Fibroblast of the aortic adventitia (primary cell): ENCODE data around the gene IGSF9B. TPM values are rescaled to one million over a fixed set of nuclear protein-coding genes. Genes with fewer than 3 reads are reported as not detected.
A peak's percentile ranks its signal among the peaks of the same experiment; 100 is the strongest.

Experiments used
- DNase-seq: peaks from one replicate; pipeline ENCODE4 v3.0.0-alpha.2; 2010; ENCODE audit warnings: low read depth
- H3K4me3 ChIP-seq: 2 replicates; pipeline ENCODE4 v1.5.1; 2011; ENCODE audit warnings: low read depth, mild to moderate bottlenecking, control low read depth, low read length, moderate library complexity
- total RNA-seq: library from RNA; depleted of rRNA; stranded (reverse); fragments of >200 nt; gene quantifications from 2 replicates; pipeline ENCODE4 v1.2.3, GENCODE V29; 2012; ENCODE audit warnings: low replicate concordance
- TF ChIP-seq, protein P1 (sequence below): IDR thresholded peaks from 2 replicates; pipeline ENCODE4 v1.5.1; 2011; ENCODE audit warnings: mild to moderate bottlenecking, low read length, control low read depth, inconsistent platforms; ENCODE audit not compliant: insufficient read depth

Gene IGSF9B
- total RNA-seq, 1 donor = 3.2 TPM

DNA sequence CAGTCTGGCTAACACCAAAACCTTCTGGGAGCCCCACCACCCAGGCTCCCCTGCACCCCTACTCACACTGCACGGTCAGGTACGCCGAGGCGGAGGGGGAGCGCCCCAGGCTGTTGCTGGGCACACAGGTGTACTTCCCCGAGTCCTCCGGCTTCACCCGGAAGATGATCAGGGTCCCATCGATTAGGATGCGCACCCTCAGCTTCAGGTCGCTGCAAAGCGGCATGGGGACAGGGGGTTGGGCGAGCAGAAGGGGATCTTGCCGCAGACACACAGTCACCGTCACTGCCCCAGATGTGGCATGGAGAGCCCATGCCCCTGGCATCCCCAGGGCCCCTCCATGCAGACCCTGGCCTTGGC lies 21.2 kb downstream of the IGSF9B start:
- no peak overlapping the region for H3K4me3 ChIP-seq
- DNase-seq = no peak
- TF ChIP-seq, protein P1, sequence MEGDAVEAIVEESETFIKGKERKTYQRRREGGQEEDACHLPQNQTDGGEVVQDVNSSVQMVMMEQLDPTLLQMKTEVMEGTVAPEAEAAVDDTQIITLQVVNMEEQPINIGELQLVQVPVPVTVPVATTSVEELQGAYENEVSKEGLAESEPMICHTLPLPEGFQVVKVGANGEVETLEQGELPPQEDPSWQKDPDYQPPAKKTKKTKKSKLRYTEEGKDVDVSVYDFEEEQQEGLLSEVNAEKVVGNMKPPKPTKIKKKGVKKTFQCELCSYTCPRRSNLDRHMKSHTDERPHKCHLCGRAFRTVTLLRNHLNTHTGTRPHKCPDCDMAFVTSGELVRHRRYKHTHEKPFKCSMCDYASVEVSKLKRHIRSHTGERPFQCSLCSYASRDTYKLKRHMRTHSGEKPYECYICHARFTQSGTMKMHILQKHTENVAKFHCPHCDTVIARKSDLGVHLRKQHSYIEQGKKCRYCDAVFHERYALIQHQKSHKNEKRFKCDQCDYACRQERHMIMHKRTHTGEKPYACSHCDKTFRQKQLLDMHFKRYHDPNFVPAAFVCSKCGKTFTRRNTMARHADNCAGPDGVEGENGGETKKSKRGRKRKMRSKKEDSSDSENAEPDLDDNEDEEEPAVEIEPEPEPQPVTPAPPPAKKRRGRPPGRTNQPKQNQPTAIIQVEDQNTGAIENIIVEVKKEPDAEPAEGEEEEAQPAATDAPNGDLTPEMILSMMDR = no peak

DNA sequence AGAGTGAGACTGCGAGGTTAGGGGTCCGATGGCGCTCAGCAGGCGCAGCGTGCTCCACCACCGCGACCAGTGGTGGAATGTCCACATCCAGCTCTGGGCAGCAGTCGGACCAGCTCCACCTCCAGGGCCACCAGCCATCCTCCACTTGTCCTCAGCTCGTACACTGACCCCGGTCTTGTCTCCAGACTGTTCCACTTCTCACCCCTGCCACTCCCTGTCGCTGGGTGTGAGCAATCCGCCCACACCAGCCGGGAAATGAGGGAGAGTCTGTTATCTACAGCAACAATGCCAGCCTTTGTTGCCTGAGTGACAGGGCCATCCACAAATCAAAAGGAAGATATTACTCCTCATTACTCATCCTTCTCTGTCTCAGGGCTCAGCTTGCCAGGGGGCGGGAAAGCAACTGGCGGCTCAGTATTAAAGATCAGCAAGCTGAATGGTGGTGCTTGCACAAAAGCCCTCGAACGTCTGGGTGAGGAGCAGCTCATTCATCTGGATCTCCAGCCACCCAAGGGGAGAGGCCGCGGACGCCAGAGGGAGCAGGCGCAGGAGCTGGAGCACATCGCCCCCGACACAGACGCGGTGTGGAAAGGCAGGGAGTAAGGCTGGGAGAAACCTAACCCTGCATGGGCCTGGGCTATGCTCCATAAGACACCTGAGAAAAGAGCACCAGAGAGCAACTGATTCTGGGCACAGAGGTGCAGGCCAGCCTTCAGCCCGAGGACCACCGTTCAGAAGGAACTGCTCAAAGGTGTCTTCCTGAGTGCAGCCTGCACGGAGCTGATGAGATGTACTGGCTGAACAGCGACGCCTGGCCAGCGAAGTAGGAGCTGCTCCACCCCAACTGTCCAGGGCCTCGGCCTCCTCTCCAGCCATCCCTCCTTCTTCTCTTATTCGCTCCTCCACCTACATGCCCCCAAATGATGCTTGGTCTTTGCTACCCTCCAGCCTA lies 21.9 kb downstream of the IGSF9B start:
- TF ChIP-seq, protein P1 = no peak
- peak; percentile 76 for DNase-seq
- no peak overlapping the region for H3K4me3 ChIP-seq

DNA sequence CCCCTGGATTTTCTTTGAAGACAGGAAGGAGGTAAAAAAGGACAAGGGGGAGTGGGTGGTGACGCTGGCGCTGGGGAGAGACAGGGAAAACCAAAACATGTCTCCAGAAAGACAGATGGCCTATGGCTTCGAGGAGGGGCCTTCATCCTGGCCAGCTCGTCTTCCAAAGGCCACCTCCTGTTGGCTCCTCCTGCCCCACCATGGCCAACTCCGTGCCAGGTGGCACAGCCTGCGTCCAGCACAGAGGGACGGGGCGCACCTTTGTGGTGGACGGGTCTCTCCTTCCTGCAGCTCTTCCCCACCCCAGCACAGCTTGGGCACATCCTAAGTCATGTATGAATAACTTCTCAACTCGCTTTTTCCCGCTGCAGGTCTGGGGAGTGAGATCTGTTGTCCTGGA lies 22.7 kb downstream of the IGSF9B start:
- H3K4me3 ChIP-seq = no peak overlapping the region
- DNase-seq = no peak
- TF ChIP-seq, protein P1 = no peak

DNA sequence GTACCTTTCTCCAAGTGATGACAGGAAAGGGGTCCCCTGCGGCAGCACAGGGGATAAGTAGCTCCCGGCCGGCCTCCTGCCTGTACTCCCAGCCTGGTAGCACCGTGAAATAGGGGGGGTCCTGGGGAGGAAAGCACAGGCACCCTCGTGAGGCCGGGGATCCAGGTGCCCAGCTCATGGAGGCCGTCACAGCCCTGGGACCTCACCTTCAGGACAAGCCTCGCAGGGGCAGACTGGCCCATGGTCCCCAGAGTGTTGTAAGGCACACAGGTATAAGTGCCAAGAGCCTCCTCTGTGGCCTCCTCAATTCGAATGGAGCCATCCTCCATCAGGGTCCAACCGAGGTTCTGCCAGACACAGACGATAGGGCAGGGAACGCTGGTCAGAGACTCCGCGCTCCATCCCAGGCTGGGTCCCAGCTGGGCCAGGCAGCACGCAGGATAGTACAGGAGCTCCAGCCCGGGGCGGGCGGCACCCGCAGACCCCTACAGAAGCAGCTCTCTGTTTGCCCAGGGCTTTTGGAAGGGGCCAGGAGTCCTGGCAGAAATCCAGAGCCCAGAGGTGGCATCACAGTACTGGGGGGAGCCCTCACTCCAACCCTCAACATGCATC lies 25.2 kb downstream of the IGSF9B start:
- DNase-seq = no peak
- TF ChIP-seq, protein P1 = no peak
- no peak overlapping the region for H3K4me3 ChIP-seq

DNA sequence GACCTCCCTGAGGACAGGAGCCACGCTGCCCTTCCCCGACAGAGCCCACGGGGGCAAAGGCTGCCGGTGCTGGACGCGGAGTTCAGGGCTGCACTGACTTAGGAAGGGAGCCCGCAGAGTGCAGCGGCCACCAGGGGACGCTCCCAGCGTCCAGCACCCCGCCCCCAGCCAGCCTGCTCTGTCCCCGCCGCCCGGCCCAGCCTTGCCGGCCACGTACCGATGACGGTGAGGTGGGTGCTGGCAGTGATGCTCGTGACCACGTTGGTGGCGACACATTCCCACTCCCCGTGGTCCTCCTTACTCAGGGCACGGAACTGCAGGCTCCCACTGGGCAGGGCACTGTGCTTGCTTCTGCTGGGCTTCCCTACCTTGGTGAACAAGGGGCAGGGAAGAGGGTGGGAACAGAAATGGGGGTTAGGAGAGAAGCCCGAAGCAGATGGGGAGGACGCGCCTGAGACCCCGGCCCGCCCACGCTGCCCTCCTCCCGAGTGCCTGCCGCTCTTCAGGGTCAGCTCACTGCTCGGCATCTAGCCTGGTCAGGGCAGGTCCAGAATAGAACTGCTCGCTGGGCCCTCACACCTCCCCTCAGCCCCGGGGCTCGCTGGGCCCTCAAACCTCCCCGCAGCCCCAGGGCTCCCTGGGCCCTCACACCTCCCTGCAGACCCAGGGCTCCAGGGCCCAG lies 25.9 kb downstream of the IGSF9B start:
- peak; percentile 10 for DNase-seq
- no peak overlapping the region for H3K4me3 ChIP-seq
- TF ChIP-seq, protein P1 = peak; percentile 46

DNA sequence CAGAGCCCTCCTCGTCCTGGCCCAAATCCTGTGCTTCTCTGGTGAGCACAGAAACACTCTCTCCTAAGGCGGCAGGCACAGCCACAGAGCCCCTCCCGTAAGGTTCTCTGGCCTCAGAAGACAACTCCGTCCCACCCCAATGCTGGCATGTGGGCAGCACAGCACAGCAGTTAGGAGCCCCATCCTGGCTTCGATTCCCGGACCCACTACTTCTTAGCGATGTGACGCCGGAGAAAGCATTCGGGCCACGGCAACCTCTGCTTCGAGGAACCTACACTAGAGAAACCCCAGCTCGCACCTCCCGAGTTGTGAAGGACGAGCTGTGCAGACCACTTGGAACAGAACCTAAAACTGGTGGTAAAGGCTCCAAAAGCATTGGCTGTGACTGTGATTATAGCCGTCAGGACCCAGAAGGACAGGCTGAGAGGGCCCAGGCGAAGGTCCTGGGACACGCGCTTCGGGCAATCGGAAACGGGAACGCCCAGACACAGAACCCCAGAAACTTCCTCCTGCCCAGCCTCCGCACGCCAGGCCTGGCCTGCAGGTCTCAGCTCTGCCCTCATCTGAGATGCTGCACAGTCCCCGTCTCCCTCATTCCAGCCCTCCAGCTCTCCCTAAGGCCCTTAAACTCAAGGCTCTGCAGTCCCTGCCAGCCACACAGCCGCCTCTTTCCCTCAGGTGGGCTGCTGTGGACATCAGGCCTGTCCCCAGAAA lies 26.6 kb downstream of the IGSF9B start:
- H3K4me3 ChIP-seq = no peak overlapping the region
- DNase-seq = no peak
- TF ChIP-seq, protein P1 = no peak
